ENCODE measurements around the gene ADAM19. TPM values are rescaled to one million over a fixed set of nuclear protein-coding genes. Genes with fewer than 3 reads are reported as not detected.

Gene ADAM19
- total RNA-seq, 2 donors from 2014 or later, result 13.1 to 49.5 TPM

- no peak for TF ChIP-seq CTCF (IDR thresholded peaks at IDR 0.05)
- no peak for DNase-seq (ENCODE audit: low spot score)
Measured at GRCh38 chr5:157542282-157543000, 33.1 kb downstream of the ADAM19 start.

DNA sequence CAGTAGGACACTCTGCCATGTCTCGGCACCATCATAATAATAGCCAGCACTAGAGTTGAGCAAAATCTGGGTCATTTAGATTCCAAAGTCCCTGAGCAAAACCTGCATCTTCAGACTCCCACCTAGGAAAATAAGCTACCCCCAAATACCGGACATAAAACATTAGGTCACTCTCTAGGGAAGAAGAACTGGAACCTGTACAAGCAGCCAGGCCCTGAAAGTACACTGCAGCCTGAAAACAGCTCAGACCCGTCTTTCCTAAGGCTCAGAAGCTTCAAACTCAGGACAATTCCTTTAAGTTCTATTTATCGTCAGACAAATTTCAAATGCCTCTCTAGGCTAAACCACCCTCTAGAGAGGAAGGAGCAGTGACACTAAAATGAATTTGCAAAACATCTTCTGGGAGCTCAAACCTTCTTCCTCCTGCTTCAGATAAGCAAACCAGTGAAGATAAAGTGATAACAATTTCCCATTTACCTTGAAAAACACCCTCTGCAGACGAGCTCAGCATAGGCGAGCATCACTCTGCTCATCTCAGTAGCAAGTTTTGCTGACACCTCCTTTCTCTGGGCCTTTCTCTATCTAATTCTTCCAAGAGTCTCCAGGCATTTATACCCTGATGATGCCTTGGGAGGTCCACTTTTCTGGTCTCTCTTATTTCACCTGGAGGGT, 34.0 kb downstream of the ADAM19 start:
- Histone ChIP-seq H3K4me3 (no peak overlapping the region), H3K27me3 (no peaks in the 10 kb centered on the region), H3K9me3 (no peaks in the 10 kb centered on the region), H3K36me3 (peaks cover 13% of the 10 kb centered on the region), H3K4me1 (peaks cover 0 to 81% of the 10 kb centered on the region in 2 donors), H3K27ac (peak overlapping the region; percentile 17 to 86)
- no peak for TF ChIP-seq CTCF (IDR thresholded peaks at IDR 0.05)
- no peak for DNase-seq (ENCODE audit: low spot score)

More at GRCh38 chr5:157542282-157543000, 33.1 kb downstream of the ADAM19 start:
- H3K27me3 ChIP-seq, result no peaks in the 10 kb centered on the region
- H3K27ac ChIP-seq, result peak overlapping the region; percentile 10 to 86
- no peak overlapping the region for H3K4me3 ChIP-seq
- H3K4me1 ChIP-seq, result peaks cover 0 to 87% of the 10 kb centered on the region in 2 donors
- peaks cover 4% of the 10 kb centered on the region for H3K36me3 ChIP-seq
- H3K9me3 ChIP-seq, result no peaks in the 10 kb centered on the region

DNA sequence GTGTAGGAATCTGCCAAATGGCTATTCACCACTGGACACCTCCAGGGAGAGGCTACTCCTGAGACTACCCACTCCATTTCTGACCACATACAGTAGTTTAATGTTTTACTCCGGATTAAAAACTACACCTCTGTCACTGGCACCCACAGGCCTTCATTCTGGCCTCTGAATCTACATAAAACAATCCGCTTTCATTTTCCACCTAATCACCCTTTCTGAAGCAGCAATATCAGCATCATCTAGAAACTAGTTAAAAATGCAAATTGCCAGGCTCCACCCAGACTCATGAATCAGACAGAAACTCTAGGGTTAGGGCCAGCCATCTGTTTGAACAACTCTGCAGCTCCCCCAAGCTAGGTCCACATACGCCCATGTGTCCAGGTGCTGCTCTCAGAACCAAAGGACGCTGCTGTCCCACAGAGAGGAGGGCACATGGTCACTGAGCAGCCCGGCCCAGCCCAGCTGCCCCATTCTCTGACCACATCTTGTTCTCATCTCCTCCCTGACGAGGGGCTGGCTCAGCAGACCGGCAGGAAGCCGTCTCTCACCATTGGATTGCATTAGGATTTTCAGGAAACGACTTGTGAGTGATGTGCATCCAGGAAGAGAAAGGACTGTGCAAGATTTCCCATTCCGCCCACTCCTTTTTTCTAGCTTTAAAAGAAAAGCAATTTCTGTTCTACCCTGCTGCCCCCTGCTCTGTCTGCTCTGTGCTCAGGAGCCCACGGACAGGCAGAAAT, 34.7 kb downstream of the ADAM19 start:
- no peak for DNase-seq (ENCODE audit: low spot score)
- no peaks in the 10 kb centered on the region for H3K27me3 ChIP-seq
- no peak for TF ChIP-seq CTCF (IDR thresholded peaks at IDR 0.05)
- H3K4me3 ChIP-seq, result no peak overlapping the region
- H3K36me3 ChIP-seq, result peaks cover 16% of the 10 kb centered on the region
- H3K27ac ChIP-seq, result peak overlapping the region; percentile 17 to 86
- peaks cover 0 to 81% of the 10 kb centered on the region in 2 donors for H3K4me1 ChIP-seq
- no peaks in the 10 kb centered on the region for H3K9me3 ChIP-seq

GRCh38 chr5:157540124-157540523, 35.5 kb downstream of the ADAM19 start:
- peaks cover 0 to 81% of the 10 kb centered on the region in 2 donors for H3K4me1 ChIP-seq
- H3K4me3 ChIP-seq, result no peak overlapping the region
- peaks cover 16% of the 10 kb centered on the region for H3K36me3 ChIP-seq
- no peaks in the 10 kb centered on the region for H3K9me3 ChIP-seq
- TF ChIP-seq CTCF (IDR thresholded peaks at IDR 0.05), result no peak
- no peak for DNase-seq (ENCODE audit: low spot score)
- H3K27ac ChIP-seq, result peak overlapping the region; percentile 17 to 86
- H3K27me3 ChIP-seq, result no peaks in the 10 kb centered on the region

DNA sequence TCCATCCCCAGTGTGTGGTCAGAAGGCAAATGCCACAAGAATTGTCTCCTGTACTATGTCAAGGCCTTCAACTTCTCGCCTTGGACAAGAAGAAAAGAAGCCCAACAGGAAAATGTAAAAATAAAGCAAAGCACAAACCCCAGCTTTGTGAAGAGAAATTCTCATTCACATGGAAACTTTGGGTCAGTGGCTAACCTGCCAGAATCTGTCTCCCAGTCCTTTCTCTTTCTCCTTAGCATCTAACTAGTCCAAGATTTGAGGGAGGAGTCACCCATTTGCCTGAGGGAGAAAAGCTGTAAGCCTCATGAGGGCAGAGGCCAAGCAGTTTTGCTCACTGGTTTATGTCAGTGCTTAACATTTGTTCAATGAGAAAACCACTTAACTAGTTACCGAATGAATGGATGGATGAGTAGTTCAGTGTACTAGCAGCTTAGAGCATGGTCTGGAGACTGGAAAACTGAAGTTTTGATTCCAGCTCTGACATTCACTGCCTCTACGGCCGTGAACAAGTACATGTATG, 36.0 kb downstream of the ADAM19 start:
- no peak for DNase-seq (ENCODE audit: low spot score)
- no peaks in the 10 kb centered on the region for H3K27me3 ChIP-seq
- H3K4me1 ChIP-seq, result peaks cover 0 to 83% of the 10 kb centered on the region in 2 donors
- peaks cover 16% of the 10 kb centered on the region for H3K36me3 ChIP-seq
- peak overlapping the region; percentile 17 to 86 for H3K27ac ChIP-seq
- no peak for TF ChIP-seq CTCF (IDR thresholded peaks at IDR 0.05)
- no peak overlapping the region for H3K4me3 ChIP-seq
- no peaks in the 10 kb centered on the region for H3K9me3 ChIP-seq
